GM12875 (cell line): Measurements from ENCODE around the gene TRMT61A.
"Not testable (repeated sequence)": the region's sequence is repeated elsewhere in the genome, so short reads cannot be mapped to it uniquely, and the experiment has no call there.

Experiments used
- H3K4me3 ChIP-seq: one replicate; pipeline ENCODE4 v1.5.1; 2011; ENCODE audit warnings: low read depth, low read length, control low read depth
- CTCF ChIP-seq: IDR thresholded peaks from 2 replicates; pipeline ENCODE4 v1.5.1; 2011; ENCODE audit warnings: low read depth, mild to moderate bottlenecking, control low read depth, inconsistent platforms, low read length, moderate library complexity, borderline replicate concordance; ENCODE audit not compliant: insufficient read depth

The TRMT61A gene

GRCh38 chr14:103508521-103509329, 20.3 kb upstream of the TRMT61A start:
- no peak for TF ChIP-seq CTCF
- no peak overlapping the region for H3K4me3 ChIP-seq

GRCh38 chr14:103509864-103510723, 18.9 kb upstream of the TRMT61A start:
- TF ChIP-seq CTCF = no peak
- H3K4me3 ChIP-seq = no peak overlapping the region

- no peak overlapping the region for H3K4me3 ChIP-seq
- TF ChIP-seq CTCF = no peak
These were observed 18.0 kb upstream of the TRMT61A start for GRCh38 chr14:103510724-103511693.

GRCh38 chr14:103512180-103512579, 16.8 kb upstream of the TRMT61A start:
- not testable (repeated sequence) for H3K4me3 ChIP-seq

GRCh38 chr14:103512701-103513611, 16.0 kb upstream of the TRMT61A start:
- no peak for TF ChIP-seq CTCF
- no peak overlapping the region for H3K4me3 ChIP-seq

- no peak for TF ChIP-seq CTCF
- no peak overlapping the region for H3K4me3 ChIP-seq
These were observed 14.2 kb upstream of the TRMT61A start for GRCh38 chr14:103514596-103515421.
